GF-D8 (cell line): Measurements from ENCODE around the gene SND1.

Experiments
- DNase-seq: peaks from one replicate; lab custom pipeline; 2025; lab: John Stamatoyannopoulos, UW

The SND1 gene

DNA sequence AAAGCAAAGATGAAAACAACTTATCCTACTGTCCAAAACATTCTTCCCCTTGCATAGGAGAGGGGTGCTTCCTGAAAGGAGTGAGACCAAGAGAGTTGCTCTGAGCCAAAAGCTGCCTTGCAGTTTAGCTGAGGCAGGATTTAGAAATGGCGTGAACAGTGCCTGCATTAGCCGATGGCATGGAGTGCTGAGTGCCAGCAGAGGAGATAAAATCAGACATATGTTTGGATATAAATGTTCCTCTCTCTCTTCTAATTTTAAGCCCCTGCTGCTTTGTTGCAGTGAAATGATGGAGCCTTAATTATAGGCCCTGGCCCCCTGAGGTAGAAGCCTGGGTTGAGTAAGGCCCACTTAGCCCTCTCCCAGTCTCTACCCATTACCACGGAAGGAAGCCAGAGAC, 372.2 kb downstream of the SND1 start:
- DNase-seq = no peak

DNA sequence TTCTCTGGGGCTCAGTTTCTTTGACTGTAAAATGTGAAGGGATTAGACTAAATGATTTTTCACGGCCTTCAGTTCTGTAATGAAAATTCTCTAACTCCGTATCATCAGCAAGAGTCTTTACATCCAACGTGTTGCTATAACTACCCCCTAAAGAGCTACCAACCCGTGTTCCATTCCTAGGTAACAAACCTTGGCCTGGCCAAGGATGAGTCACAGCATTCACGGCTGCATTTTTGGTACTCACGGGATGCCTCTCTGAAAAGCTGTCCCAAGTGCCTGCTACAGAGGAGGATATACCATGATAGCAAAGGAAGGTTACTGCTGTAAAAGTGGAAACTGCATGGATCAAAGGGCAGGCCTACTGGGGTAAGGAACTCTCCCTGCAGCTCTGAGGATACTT, 373.4 kb downstream of the SND1 start:
- no peak for DNase-seq

DNA sequence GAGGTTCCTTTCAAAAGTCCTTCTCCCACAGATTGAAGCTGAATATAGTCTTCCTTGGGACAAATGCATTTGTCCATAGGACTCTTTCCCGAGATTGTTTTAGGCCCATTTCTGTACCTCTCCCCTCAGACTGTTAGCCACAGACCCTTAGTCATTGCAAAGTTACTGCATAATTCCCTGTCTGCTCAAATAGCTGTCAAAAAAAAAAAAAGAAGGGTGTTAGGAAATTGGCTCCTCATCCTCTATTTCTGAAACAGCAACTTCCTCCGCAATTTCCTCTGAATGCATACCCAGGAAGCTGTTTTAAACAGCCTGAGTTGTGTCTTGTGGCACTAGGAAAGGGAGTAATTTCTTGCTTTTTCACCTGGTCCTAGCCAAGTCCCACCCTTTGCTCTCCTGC, 373.8 kb downstream of the SND1 start:
- peak; percentile 66 for DNase-seq

DNA sequence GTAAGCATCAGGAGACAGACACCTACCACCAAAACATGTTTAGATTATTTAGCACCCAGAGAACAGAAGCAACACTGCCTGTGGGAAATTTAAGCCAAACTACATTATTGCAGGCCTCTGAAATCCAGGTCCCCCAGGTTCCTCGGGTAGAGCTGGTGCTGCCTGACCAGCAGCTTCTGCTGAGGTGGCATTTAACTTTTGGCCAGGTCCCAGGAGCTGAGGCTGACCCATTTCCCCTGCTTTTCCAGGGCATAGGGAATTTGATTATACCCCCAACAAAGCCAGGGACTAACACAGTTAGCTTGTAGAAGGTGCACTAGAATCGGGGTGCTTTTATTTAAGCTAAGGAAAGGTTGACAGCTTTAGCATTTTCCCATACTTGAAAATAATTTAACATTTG, 374.6 kb downstream of the SND1 start:
- DNase-seq = no peak

DNA sequence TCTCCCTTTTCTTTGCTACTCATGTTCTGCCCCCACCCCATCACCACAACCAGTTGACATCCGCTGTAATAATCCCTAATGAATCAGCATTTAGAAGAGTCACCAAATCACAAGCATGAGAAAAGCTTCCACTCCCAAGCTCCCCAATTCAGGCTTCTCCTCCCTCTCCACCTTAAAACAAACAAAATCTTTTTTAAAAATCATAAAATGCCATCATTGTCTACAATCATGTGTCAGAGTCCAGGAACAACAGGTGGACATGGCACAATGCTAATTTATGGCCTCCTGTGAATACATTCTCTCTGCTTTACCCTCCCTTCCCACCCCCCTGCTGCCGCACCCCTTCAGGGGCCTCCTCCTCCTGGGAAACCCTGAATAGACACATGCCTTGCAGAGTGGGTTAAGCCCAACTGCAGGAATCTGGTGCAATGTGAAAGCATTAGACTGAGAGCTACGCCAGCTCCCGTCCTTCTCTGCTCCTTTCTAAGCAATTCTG, 375.5 kb downstream of the SND1 start:
- DNase-seq = no peak

DNA sequence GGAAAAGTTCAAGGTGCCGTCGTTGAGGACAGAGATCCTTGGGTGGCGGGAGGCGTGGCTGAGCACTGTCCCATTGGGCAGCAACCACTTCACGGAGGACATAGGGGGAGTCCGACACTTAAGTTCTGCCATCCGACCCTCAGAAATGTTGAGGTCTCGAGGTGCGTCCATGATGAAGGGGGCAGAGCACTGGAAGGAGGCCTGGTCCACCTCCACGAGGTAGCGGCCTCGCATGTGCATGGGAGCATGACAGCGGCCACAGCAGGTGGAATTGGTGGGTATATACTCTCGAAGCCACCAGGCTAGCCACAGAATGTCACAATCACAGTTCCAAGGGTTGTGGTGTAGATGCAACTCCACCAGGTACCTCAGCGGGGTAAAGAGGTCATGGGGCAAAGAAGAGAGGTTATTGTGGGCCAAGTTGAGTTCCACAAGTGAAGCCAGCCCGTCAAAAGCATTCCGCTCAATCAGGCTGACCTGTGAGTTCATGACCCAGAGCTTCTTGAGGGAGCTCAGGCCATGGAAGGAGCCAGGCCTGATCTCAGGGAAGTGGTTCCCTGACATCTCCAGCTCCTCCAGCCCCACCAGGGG, 377.5 kb downstream of the SND1 start:
- no peak for DNase-seq

DNA sequence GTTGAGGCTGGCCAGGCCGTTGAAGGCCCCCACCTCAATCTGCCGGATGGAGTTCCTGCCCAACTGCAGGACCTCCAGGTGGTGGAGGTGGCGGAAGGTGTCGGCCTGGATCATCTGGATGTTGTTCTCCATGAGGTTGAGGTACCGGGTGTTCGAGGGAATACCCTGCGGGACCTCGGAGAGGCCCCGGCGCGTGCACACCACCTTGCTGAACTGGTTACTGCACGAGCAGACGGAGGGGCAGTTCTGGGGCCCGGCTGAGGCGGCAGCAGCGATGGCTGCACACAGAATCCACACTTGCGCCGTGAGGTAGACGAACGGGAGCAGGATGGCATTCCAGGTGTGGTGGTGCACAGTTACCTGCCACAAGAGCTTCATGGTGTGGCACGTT, 378.3 kb downstream of the SND1 start:
- DNase-seq = no peak

DNA sequence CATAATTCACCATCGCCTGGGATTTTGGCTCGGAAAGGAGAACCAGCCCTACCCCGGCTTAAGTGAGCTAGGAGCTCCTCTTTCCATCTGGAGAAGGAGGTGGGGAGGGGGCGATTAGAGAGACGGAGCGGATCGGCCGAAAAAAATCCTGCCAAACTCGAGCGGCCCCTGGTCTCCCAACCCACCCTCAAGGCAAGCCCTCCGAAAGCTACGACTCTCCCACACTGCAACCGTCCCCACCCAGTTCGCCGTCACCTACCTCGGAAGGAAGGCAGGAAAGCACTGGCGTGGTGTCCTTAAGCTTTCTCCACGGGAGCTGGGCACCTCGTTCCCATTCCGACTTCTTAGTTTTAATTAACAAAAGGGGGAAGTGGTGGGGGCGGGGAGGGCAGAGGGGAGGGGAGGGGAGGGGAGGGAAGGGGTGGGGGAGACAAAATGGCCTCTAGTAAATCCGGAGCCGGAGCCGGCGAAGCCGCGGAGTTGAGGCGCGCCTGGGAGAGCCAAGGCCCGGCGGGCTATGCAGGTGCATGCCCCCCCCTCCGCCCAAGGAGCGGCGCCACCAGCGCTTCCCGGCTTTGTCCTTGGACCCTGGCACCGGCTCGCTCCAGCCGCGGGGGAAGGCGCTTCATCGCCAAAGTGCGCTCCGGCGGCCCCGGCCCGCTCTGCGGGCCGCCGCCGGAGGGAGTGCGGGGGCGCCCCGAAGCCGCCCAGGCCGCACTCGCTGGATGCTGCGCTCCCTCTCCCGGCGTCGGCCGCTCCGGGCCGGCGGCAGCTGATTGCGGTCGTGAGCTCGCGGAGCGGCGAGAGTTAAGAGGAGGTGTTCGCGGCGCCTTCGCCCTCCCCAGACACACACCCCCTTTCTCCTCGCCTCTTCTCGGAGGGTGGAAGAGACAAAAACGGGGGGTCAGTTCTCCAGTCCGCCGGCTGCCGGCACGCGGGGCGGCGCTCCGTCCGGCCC, 378.9 kb downstream of the SND1 start, which contains the start of gene LRRC4:
Gene LRRC4, minus strand, starts transcription at position 784 of the 958 bp plus-strand sequence. CDS start 797 bp downstream, outside the sequence.
- DNase-seq = no peak

DNA sequence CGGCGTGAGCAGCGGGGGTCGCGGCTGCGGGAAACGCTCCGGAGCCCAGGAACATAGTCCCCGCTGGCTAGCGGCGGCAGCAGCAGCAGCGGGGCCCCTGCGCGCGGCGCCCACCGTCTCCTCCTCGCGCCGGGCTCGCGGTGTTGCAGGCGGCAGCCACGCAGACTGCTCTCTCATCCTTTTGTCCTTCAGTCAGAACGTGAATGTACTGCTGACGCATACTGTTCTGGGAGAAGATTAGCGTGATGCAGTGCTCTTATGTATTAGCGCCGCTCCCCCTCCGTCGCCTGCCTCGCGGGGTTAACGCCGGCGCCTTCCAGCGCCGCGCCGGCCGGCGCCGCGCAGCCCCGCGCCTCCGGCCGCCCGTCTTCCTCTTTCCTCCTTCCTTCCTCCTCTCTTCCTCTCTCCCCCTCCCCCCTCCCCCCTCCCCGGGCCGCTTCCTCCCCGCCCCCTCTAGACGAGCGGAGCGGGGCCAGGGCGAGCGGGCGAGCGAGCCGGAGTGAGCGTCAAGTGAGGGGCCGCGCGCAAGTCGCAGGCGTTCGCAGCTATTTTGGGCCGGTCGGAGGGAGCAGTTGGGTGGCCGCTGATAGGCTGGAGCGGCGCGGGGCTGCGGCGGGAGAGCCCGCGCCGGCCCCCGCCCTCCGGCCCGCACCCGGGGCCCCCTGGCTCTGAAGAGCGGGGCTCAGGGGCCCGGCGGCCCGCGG, 380.1 kb downstream of the SND1 start:
- DNase-seq = no peak

DNA sequence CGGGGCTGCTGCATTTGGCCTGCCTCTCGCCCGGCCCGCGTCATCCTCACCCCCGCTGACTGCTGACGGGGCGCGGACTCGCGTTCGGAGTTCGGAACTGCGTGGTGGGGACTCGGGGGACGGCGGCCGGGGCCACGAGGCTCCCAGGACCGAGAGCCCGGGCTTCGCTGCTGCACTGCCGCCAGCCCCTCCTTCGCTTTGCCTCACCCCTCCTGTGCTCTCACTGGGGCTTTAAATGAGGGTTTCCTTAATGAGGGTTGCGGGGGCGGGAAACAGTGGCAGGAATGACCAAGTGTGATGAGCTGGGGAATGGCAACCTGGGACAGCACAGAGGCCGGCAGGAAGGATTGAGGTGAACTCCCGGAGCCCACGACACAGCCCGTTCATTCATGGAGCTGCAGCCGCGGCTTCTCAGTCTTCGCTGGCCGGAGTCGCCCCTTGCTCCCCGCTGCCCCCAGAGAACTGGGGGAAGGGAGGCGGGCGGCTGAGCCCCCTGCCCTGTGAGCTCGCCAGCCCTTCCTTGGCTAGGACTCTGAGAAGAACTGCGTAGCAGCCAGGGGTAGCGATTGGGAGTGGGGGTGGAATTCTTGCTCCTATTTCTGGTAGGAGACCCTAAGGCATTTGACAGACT, 380.7 kb downstream of the SND1 start:
- no peak for DNase-seq

DNA sequence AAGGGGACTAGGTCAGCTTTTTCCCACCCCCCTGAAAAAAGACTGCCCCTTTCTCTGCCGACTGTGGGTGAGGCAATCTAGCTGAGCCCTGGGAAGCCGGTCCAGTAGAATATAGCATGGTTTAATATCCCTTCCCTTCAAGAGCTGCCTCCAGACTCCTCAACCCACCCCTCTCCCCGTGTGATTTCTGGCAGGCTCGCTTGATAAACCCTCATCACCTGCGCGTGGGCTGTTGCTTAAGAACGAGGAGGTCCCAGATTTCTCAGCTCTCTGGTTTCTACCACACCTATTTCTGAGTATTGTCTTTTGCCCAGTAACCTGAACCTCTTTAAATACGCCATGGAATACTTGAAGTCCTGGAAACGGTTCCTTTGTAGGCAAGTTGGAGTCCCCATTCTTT, 381.3 kb downstream of the SND1 start:
- no peak for DNase-seq

DNA sequence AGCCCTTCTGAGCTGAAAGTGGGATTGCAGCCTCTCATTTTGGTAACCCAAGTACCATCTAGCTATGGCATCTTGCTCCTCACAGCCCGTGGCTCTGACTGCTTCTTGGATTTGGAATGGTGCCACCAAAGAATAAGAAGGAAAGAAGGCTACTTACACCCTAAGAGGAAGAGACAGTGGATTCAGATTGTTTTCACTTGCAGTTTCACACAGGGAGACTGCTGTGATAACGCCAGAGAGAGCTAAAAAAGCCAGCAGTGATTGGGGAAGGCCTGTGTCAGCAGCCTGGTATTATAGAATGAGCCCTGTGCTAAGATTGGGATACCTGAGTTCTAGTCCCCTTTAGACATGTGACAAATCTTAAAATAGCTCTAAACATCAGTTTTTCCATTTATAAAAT, 382.8 kb downstream of the SND1 start:
- no peak for DNase-seq

DNA sequence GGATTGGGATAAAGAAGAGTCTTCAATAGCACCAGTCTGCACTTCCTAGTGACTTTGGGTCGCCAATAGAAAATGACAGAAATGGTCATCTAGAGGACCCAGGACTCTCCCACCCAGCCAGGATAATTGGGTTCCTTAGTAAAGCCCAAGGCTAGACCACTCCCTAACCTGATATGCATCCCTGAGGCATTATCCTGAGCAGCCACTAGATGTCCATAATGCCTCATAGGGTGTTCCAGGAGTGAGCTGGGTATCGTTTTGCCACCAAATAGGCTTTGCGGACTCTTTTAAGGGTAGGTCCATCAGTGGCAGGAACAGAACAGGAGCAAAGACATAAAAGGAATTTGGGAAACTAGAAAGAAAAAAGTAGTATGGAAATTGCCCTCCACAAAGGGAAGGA, 383.7 kb downstream of the SND1 start:
- DNase-seq = no peak

DNA sequence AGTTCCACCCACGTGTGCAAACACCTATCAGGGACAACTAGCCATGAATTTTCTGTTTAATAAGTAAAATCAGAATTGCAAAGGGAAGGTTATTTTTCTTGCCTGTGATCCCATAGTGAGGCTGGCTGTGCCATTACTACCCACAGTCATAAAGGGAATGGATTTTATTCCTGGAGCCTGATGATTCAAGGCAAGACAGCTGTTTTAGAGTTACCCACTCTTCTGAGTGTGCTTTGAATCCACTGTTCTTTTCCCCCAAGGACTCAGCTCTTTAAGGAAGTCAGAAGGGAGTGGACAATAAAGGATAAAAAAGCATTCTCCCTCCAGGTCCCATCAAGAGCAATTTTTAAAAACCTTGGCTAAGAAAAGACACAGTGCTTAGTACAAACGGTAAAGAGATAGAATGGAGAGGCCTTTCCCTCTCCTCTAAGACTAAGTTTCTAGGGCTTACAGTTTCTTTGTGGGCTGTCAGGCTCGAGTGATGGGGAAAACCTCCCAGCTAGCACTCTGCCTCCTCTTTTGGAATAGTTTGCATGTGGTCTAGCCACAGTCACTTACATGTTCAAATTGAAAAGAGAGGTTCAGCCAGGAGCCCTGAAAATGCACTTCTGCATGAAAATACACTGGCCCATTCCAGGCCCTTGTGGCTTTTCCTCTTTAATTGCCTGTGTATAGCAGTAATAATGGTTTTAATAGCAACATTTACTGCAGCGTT, 384.4 kb downstream of the SND1 start:
- no peak for DNase-seq

DNA sequence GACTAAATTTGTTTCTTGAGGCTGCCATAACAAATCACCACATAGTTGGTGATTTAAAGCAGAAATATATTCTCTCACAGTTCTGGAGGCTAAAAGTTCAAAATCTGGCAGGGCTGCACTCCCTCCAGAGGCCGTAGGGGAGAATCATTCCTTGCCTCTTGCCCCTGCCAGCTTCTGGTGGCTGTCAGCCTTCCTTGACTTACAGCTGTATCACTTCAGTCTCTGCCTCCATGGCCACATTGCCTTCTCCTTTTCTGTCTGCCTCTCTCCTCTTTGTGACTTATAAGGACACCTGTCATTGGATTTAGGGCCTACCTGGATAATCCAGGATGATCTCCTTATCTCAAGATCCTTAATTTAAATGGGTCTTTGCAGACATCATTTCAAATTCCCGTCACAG, 385.1 kb downstream of the SND1 start:
- no peak for DNase-seq

DNA sequence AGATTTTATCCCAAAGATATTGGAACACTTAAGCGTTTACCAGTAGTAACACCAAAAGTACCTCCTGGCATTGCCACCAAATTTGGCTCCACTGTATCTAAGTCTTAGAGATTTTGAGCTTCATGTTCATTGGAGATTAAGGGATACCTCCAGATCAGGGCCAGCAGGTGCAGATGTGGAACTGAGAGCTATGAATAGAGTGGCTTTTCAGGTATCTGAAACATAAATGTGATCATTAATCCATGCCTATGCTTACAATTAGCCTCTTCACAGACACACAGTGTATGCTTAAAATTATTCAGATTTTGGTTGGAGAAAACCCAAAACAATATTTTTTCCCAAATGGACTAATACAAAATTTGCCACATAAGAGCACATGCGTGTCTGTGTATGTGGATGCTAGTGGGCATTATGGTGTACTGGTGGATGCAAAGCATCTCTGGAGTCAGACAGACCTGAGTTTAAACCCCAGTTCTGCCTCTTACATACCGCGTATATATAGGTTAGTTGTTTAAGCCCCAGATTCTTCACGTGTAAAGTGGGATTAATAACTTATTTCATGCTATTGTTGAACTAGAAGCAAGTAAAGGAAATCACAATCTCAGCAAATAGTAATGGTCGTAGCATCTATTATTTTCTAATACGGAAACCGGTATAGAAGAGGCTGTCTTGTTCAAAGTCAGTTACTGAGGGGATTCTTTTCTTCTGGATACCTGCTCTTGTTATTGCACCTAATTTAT, 386.1 kb downstream of the SND1 start:
- DNase-seq = no peak

DNA sequence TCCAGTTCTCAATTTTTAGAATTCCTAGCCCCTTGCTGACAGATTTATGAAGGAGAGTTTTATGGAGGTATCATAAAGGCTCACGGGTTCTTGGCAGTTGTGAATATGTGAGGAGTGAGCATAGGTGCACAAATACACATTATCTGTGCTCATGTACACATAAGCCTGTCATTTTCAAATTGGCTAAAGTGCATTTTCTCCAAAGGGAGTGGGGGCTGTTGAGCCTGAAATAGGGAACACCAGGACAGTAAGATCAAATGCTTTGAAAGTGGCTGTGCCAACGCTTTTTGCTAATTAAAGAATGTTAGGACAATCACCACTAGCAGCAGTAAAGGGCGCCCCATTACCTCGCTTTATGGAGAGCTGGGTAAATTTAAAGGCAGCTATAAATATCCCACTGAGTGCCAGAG, 387.6 kb downstream of the SND1 start:
- no peak for DNase-seq

DNA sequence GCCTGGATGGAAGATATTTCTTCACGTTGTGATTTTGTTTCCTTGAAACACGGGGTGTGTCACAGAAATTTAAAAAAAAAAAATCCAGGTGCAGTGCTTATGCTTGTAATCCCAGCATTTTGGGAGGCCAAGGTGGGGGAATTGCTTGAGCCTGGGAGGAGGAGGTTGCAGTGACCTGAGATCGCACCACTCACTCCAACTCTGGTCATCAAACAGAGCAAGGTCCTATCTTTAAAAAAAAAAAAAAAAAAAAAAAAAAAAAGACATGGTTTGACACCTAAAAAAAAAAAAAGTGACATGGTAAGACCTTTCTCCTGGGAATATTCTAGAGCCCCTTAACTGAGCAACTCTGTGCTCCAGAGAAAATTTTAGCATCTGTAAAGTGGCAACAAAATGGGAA, 388.2 kb downstream of the SND1 start:
- no peak for DNase-seq

DNA sequence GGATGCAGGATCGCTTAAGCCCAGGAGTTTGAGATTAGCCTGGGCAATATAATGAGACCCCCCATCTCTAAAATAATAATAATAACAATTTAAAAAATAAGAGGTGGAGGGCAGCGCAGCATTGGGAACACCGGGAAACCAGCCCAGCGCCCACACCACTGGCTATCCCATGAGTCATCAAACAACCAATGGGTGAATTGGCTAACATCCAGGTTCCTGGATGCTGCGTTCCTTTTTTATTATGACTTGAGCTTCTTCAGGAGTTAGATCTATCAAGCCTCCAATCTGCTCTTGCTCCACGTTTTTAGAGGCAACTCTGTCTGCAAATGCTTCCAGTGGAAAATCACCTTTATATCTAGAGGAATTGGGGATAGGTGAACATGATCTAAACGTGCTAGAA, 389.2 kb downstream of the SND1 start:
- DNase-seq = no peak

DNA sequence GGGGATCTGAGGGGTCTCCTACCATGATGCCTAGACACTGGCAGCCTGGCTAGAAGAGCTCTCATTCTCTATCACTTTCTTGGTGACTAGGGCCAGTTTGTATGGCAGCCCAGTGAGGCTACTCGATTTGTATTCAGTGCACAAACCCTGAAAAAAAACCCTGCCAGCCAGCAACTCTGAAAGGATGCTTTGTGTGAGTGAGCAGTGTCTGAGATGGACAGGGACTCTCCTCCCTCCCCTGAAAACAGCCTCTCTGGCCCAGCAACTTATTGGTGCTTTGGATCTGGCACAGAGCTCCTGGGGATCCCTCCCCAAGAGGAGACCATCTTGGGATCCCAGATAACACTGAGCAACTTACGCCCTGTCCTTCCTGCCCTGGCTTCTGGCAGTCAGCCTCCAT, 390.0 kb downstream of the SND1 start:
- DNase-seq = no peak

DNA sequence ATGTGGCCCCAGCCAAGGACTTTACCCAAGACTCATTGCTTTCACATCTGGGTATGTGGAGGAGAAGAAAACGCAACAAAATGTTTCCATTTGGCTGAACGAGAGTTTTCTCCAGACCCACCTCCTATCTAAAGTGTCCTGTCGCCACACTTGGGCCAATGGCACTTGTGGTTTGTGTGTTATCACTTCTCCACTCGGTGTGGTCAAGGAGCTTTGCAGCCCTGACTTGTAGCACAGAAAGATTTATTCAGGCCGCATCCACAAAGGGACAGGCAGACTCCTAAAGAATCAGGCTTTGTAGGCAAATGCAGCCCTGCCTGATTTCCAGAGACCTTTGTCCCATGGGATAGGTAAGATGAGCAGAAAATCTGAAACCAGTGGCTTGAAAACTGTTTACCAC, 392.1 kb downstream of the SND1 start:
- no peak for DNase-seq
